SKM-1 (cell line): ENCODE results near the gene SERPINA3.
"Not testable (repeated sequence)": the region's sequence is repeated elsewhere in the genome, so short reads cannot be mapped to it uniquely, and the experiment has no call there.

ENCODE experiments used
- DNase-seq: peaks from one replicate; lab custom pipeline; 2025; ENCODE audit not compliant: unreplicated experiment; lab: John Stamatoyannopoulos, UW

Gene SERPINA3

DNA sequence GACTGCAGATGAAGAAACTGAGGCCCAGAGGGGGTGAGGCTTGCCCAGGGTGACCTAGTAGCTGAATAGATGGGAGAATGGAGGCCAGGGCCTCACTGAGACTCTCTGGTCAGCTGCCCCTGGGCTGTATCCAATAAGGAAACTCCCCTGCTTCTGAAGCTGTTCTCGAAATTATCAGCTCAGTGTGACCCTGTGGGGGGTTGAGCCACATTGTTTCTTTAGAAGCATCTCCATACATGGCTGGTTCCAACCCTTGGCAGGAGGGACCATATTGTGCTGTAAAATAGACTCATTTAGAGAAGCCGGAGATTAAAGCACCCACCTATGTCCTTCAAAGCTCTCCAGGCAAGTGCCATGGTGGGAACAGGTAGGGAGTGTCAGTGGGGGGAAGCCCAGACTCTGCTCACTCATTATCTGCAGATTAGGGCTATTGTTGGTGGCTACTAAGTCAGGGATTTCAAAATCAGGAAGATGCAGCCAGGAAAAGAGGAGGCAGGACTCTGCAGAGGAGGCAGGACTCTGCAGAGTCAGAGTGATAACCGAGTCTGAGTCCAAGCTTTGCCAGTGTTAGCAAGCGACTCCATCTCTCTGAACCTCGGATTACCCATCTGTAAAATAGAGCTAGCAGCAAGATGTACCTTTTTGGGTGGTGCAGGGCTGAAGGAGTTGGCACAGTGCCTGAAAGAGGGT, 27.5 kb upstream of the SERPINA3 start:
- DNase-seq = no peak

- DNase-seq = no peak
These were observed 25.6 kb upstream of the SERPINA3 start for GRCh38 chr14:94586635-94587034.

GRCh38 chr14:94588311-94588710, 23.9 kb upstream of the SERPINA3 start:
- no peak for DNase-seq

GRCh38 chr14:94591073-94591472, 21.1 kb upstream of the SERPINA3 start:
- no peak for DNase-seq

DNA sequence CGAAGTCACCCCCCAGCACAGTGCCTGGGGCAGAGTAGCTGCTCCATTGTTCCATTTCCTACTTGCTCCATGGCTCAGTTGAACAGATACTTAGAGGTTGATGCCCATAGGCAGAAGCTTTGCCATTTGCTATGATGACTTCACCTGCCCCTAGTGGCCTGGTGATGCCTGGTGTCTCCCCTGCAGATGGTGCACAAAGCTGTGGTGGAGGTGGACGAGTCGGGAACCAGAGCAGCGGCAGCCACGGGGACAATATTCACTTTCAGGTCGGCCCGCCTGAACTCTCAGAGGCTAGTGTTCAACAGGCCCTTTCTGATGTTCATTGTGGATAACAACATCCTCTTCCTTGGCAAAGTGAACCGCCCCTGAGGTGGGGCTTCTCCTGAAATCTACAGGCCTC, 20.3 kb upstream of the SERPINA3 start:
- no peak for DNase-seq

- DNase-seq = no peak
These were observed 19.7 kb upstream of the SERPINA3 start for GRCh38 chr14:94592457-94592856.

GRCh38 chr14:94593376-94593748, 18.8 kb upstream of the SERPINA3 start:
- DNase-seq = no peak

DNA sequence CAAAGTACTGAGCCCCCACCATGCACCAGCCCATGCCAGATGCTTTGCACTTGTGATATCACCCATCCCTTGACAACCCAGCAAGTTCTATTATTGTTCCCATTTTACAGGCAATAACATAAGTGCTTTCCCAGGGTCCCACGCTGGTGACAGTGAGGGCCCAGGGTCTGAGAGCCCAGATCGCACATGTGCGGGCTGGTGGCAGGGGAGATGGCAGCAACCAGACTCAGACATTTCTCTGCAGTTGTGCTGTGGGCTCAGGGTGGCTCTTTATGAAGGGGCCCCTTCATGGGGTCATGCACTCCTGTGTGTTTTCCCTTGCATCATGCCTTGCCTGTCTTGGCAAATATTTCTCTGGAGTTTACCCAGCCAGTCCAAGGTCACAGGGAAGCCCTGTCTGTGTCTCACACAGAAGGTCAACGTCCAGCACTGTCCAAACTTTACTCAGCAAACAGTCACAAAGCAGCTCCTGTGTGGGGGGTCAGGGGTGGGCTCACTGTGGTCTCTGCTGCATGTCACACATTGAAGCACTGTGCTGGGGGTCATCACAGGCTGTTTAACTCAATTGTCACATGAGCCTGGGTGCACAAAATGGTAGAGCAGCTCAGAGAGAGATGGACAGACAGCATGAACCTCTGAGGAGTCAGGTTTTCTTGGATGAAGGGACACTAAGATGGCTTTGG, 18.3 kb upstream of the SERPINA3 start:
- DNase-seq = no peak

DNA sequence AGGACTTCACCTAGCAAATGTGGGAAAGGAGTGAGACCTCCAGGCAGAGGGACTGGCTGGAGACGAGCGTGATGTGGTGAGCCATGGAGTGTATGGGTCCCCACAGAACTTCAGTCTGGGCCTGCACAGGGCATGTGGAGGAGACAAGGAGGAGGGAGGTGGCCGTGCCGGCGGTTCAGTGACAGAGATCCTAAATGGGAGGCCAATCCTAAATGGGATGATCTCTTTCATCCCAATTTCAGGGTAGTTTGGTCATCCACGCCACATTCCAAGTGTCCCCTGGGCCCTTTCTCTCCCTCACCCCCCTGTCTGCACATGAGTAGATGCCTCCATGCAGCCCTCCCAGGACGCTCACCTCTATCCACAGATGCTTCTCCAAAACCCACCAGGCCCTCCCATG, 17.8 kb upstream of the SERPINA3 start:
- DNase-seq = no peak

DNA sequence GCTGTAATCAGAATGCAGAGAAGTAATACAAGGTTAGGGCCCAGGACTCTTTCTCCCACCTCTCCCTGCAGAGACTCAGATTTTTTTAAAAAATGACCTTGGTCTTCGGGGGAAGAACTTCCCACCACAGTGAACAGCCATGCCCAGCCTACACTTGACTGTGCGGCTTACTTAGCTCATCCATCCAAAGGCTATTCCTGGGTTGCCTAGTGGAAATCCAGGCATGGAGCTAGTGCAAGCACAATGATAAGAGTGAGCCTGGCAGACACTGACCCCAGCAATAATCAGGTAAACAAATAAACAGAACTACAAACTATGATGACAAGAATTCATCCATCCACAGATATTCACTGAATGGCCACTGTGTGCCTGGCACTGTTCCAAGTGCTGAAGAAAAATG, 16.3 kb upstream of the SERPINA3 start:
- DNase-seq = no peak

GRCh38 chr14:94596361-94596760, 15.8 kb upstream of the SERPINA3 start:
- DNase-seq = no peak

DNA sequence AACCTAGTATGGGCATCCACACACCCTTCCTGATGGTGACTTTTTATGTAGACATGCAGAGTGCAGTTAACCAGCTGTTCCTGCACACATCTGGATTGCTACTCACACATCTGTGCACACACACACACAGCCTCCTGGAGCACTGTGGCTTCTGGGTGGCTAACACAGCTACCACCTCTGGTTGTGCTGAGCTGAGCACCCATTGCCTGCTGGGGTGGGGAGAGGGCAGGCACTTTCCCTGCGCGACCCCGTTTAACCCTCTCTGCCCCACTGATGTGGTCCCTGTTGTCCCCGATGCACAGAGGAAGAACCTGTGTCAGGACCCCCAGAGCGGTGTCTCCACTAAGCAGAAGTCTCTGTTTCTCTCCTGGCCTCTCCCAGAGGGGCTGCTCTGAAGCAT, 14.4 kb upstream of the SERPINA3 start:
- DNase-seq = no peak

DNA sequence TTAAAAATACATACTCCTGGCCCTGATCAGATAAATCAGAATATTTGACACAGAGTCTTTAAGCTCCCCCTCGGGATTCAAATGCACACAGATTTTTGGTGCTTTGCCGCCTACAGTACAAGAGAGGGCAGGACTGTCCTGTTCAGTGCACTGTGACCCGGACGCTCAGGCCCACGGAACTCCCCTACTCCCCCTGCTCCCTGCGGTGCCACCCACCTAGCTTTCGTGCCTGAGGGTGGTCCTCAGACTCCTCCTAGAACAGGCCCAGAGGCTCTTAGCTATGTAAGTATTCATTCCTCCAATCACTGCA, 13.7 kb upstream of the SERPINA3 start:
- no peak for DNase-seq

DNA sequence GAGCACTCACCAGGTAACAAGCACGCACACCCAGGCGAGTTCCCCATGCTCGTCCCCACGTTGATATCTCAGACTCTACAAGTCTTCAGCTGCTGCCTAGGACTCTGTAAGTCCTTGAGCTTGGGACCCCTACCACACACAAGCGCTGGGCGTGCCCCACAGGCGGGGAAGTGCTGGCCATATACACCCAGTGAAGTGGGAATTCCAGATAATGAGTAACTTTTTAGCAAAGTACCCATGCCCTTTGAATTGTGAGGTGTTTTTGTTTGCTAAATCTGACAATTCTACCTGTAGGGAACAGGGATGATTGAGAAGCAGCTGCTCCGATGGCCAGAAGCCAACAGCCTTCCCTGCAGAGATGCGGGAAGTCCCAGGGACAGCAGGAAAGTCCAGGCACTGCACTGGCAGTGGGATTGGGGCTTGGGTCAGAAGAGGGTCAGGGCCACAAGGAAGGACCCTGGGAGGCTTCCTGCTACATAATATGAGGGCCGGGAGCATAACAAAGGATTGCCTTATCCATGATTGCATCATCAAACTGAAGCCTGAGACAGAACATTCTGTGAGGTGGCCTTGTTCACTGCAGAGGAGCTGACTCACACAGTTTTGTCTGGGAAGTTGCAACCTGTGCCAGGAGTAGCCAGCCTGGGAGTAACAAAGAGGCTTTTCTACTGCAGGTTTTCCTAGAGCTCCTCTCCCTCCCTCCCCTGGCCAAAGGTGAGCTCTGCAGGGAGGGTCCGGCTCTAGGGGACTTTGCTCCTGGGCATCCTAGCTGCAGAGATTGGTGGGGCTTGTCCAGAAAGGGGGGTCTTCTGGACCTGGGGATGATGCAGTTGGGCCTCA, 13.2 kb upstream of the SERPINA3 start:
- no peak for DNase-seq

DNA sequence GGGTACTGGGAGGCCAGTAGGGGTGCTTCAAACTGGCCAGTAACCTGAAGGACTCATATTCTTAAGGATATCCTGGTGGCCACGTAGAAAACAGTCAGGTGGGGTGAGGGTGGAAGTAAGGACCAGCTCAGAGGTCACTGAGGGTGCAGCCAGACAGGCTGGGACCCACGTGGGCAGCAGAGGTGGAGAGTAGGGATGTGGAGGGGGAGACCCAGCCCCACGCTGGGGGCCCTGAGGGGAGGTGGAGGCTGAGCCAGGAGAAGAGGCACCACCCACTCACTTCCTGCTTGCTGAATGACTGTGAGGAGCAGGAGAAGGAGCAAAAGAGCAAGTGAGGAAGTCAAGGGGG, 12.6 kb upstream of the SERPINA3 start:
- no peak for DNase-seq

DNA sequence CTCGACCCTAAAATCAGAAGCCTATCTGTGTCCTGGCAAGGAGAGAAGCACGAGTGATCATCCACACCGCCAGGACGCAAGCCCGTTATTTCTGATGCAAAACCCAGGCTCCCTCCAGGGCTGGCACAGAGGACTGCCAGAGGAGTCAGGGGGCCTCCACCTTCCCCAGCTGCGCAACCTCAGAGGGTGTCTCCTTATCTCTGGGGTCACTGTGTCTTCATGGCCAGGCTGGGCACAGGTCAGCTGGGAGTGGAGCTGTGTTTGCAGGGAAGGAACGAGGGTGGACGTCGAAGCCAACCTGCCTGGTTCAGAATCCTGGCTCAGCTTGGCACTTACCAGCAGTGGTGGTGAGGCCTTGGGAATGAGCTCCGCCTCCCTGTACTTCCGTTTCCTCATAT, 12.0 kb upstream of the SERPINA3 start:
- no peak for DNase-seq

GRCh38 chr14:94601884-94602391, 10.3 kb upstream of the SERPINA3 start:
- no peak for DNase-seq

DNA sequence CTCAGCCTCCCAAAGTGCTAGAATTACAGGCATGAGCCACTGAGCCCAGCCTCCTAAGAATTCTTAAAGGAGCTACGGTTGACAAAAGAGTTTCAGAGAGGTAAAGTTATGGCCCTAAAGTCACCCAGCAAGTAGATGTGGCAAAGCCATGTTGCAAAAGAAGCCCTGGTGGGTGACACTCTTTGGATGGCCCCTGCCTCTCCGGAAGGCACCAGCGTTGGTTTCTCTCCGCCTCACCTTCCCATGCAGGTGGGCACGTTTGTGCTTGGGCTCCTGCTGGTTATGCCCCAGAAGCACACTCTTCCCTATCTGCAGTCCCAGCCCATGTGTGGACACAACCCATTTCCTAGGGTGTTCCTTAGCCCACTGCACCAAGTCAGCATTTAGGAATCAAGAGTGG, 9.5 kb upstream of the SERPINA3 start:
- no peak for DNase-seq

DNA sequence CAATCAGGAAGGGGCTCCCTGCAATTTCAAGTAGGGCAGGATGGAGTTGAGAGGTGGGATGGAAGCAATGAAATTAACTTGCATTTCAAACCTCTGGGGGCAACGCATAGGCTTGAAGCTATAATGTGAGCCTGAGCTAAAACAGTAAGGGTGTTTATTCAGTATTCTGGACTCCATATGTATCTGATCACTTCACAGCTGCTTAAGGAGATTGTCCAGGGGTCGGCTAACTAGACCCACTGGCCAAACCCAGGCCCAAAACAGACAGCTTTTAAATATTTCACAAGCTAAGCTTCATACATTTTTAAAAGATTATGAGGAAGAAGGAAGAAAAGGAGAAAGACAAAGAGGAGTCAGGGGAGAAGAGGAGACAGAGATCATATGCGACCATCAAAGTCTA, 6.8 kb upstream of the SERPINA3 start:
- no peak for DNase-seq

DNA sequence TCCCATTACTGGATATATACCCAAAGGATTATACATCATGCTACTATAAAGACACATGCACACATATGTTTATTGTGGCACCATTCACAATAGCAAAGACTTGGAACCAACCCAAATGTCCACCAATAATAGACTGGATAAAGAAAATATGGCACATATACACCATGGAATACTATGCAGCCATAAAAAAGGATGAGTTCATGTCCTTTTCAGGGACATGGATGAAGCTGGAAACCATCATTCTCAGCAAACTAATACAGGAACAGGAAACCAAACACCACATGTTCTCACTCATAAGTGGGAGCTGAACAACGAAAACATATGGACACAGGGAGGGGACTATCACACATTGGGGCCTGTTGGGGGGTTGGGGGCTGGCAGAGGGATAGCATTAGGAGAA, 3.2 kb upstream of the SERPINA3 start:
- DNase-seq = not testable (repeated sequence)

GRCh38 chr14:94611179-94611578, 1.0 kb upstream of the SERPINA3 start:
- DNase-seq = no peak
